K562 (cell line): ENCODE results near the gene SRBD1. TPM values are rescaled to one million over a fixed set of nuclear protein-coding genes. Genes with fewer than 3 reads are reported as not detected.
A peak's percentile ranks its signal among the peaks of the same experiment; 100 is the strongest.

Source experiments
- BACH1 ChIP-seq: fragments of 200-800 bp; sonication (Bioruptor generic); IDR thresholded peaks from 2 replicates; pipeline ENCODE4 v1.6.1; 2016; ENCODE audit warnings: missing genetic modification characterization, missing compliant biosample characterization
- CCAR2 ChIP-seq: fragments of 200-400 bp; formaldehyde crosslinking; IDR thresholded peaks from 2 replicates; pipeline ENCODE4 v1.6.1; 2017; ENCODE audit warnings: mild to moderate bottlenecking, low read depth, low read length
- DLX4 ChIP-seq: fragments of 250-450 bp; sonication (Bioruptor Pico); IDR thresholded peaks from 2 replicates; pipeline ENCODE4 v1.6.1; 2021; ENCODE audit warnings: mild to moderate bottlenecking
- HDAC8 ChIP-seq: fragments of 450-650 bp; IDR thresholded peaks from 2 replicates; pipeline ENCODE4 v1.6.1; 2016; ENCODE audit warnings: mild to moderate bottlenecking, missing genetic modification characterization, moderate library complexity, missing compliant biosample characterization
- KAT2B ChIP-seq: IDR thresholded peaks from one replicate; pipeline ENCODE4 v1.6.1; 2012; ENCODE audit warnings: low read depth, mild to moderate bottlenecking, control low read depth, inconsistent platforms, low read length, moderate library complexity
- KDM4B ChIP-seq, 2 experiments: fragments of 450-650 bp in 1 of 2; sonication (generic) in 1 of 2; IDR thresholded peaks; 2 replicates each; pipeline ENCODE4 v1.6.1; 2016 to 2017; ENCODE audit warnings: borderline replicate concordance in 2 of 2, antibody characterized with exemption in 1 of 2, low read depth in 1 of 2, mild to moderate bottlenecking in 1 of 2
- KHSRP ChIP-seq: fragments of 450-650 bp; IDR thresholded peaks from 2 replicates; pipeline ENCODE4 v1.6.1; 2017
- MNT ChIP-seq, 2 experiments: fragments of 450-650 bp; conservative IDR thresholded peaks; 2 replicates each; pipeline ENCODE4 v1.6.1; 2017; ENCODE audit warnings: mild to moderate bottlenecking in 2 of 2, moderate library complexity in 2 of 2
- NKRF ChIP-seq: fragments of 450-650 bp; IDR thresholded peaks from 2 replicates; pipeline ENCODE4 v1.6.1; 2016; ENCODE audit warnings: borderline replicate concordance
- PHF21A ChIP-seq: fragments of 450-650 bp; IDR thresholded peaks from 2 replicates; pipeline ENCODE4 v1.6.1; 2017; ENCODE audit warnings: low read depth, borderline replicate concordance
- POLR2AphosphoS2 ChIP-seq: IDR thresholded peaks from 2 replicates; pipeline ENCODE4 v1.6.1; 2012; ENCODE audit warnings: low read length, improper control_type of control experiment
- ZNF512 ChIP-seq: IDR thresholded peaks from 2 replicates; pipeline ENCODE4 v1.6.1; 2016; ENCODE audit warnings: missing genetic modification characterization, missing compliant biosample characterization
- polyA plus RNA-seq, 8 experiments: library from polyadenylated mRNA; depleted of rRNA in 4 of 8; stranded (reverse) in 5 of 8; unstranded in 3 of 8; fragments of >200 nt; fragmentation: Nextera tagmentation in 2 of 8; fragmentation: Illumina TruSeq in 1 of 8; extraction: Ambion mirVana in 2 of 8; extraction: Trizol in 1 of 8; gene quantifications; 2 replicates each; pipeline versions ENCODE4 v1.2.1 to v1.2.3, GENCODE V29; 2011 to 2014; ENCODE audit warnings: inconsistent platforms in 1 of 8, missing spikeins in 1 of 8
- total RNA-seq, 7 experiments: library from RNA; depleted of rRNA in 6 of 7; stranded (reverse); fragments of >200 nt in 6 of 7; fragmentation: Illumina TruSeq in 2 of 7; extraction: Trizol in 2 of 7; gene quantifications; 2 replicates each; pipeline versions ENCODE4 v1.2.1 to v1.2.3, GENCODE V29; 2011 to 2021; ENCODE audit warnings: low replicate concordance in 1 of 7
- TF ChIP-seq, protein P1 (sequence below), 2 experiments: fragments of 450-650 bp in 1 of 2; sonication (generic) in 1 of 2; formaldehyde crosslinking; conservative IDR thresholded peaks; 2 replicates each; pipeline versions ENCODE4 v1.4.0 to v1.8.1; 2020 to 2022; ENCODE audit warnings: mild to moderate bottlenecking in 1 of 2, missing genetic modification reagents in 1 of 2
- TF ChIP-seq, protein P2 (sequence below): fragments of 250-450 bp; sonication (Bioruptor Pico); IDR thresholded peaks from 2 replicates; pipeline ENCODE4 v1.4.0; 2020; ENCODE audit warnings: mild to moderate bottlenecking, moderate library complexity
- TF ChIP-seq, protein P3 (sequence below): fragments of 250-450 bp; sonication (Bioruptor Pico); IDR thresholded peaks from 2 replicates; pipeline ENCODE4 v1.4.0; 2020; ENCODE audit warnings: mild to moderate bottlenecking

Gene SRBD1
- total and polyA plus RNA-seq, 9 of the 15 experiments (the other 6 are each of a cell fraction or from before 2014, with no cell fraction given) = 6.9 to 23.2 (median 14.7) TPM

DNA sequence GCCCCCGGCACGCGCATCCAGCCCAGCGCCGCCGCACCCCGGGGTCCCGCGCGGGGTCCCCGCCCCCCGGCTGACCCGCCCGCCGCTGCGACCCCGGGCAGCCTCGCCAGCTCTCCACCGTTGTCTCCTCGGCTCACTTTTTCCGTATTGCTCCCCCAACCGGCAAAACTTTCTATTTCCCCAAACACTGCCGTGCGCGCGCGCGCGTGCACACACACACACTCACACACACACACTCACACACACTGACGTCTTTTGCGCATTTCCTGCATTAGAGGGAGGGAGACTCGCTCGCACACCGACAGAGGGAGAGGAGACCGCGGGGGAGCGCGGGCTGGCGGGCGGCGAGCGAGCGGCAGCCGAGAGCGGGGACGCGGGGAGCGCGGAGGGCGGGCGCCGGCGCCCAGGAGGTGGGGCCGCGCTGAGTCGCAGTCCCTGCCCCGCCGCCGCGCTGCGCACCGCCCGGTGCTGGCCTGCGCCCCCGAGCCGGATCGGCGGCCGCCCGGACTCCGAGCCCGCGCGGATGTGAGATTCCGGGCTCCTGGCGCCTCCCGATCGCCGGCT is 39.9 kb upstream of the SRBD1 start (continued):
- TF ChIP-seq, protein P1, sequence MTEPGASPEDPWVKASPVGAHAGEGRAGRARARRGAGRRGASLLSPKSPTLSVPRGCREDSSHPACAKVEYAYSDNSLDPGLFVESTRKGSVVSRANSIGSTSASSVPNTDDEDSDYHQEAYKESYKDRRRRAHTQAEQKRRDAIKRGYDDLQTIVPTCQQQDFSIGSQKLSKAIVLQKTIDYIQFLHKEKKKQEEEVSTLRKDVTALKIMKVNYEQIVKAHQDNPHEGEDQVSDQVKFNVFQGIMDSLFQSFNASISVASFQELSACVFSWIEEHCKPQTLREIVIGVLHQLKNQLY (CRISPR knock-in tag; conservative IDR thresholded peaks at IDR 0.05) = no peak
- TF ChIP-seq KDM4B (IDR thresholded peaks at IDR 0.05; ENCODE audit: borderline replicate concordance in 2 of 2, low read depth in 1 of 2) = no peak
- TF ChIP-seq HDAC8 (tag) = 0 out of 2 replicates have a peak, but pooled peaks have one; percentile 31
- TF ChIP-seq CCAR2 = no peak
- no peak for TF ChIP-seq ZNF512 (tag)
- TF ChIP-seq DLX4 = no peak
- no peak for TF ChIP-seq KAT2B
- peak in 1 of 2 experiments; percentile 75; a peak in 3 of 4 replicates for TF ChIP-seq MNT (conservative IDR thresholded peaks at IDR 0.05)
- TF ChIP-seq KHSRP = no peak
- TF ChIP-seq, protein P2, sequence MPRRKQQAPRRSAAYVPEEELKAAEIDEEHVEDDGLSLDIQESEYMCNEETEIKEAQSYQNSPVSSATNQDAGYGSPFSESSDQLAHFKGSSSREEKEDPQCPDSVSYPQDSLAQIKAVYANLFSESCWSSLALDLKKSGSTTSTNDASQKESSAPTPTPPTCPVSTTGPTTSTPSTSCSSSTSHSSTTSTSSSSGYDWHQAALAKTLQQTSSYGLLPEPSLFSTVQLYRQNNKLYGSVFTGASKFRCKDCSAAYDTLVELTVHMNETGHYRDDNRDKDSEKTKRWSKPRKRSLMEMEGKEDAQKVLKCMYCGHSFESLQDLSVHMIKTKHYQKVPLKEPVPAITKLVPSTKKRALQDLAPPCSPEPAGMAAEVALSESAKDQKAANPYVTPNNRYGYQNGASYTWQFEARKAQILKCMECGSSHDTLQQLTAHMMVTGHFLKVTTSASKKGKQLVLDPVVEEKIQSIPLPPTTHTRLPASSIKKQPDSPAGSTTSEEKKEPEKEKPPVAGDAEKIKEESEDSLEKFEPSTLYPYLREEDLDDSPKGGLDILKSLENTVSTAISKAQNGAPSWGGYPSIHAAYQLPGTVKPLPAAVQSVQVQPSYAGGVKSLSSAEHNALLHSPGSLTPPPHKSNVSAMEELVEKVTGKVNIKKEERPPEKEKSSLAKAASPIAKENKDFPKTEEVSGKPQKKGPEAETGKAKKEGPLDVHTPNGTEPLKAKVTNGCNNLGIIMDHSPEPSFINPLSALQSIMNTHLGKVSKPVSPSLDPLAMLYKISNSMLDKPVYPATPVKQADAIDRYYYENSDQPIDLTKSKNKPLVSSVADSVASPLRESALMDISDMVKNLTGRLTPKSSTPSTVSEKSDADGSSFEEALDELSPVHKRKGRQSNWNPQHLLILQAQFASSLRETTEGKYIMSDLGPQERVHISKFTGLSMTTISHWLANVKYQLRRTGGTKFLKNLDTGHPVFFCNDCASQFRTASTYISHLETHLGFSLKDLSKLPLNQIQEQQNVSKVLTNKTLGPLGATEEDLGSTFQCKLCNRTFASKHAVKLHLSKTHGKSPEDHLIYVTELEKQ (CRISPR knock-in tag) = no peak
- peak; percentile 91; the same call in 1 of the 2 replicates for TF ChIP-seq PHF21A
- TF ChIP-seq, protein P3, sequence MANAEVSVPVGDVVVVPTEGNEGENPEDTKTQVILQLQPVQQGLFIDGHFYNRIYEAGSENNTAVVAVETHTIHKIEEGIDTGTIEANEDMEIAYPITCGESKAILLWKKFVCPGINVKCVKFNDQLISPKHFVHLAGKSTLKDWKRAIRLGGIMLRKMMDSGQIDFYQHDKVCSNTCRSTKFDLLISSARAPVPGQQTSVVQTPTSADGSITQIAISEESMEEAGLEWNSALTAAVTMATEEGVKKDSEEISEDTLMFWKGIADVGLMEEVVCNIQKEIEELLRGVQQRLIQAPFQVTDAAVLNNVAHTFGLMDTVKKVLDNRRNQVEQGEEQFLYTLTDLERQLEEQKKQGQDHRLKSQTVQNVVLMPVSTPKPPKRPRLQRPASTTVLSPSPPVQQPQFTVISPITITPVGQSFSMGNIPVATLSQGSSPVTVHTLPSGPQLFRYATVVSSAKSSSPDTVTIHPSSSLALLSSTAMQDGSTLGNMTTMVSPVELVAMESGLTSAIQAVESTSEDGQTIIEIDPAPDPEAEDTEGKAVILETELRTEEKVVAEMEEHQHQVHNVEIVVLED (CRISPR knock-in tag) = peak; percentile 78
- no peak for TF ChIP-seq BACH1
- no peak for TF ChIP-seq POLR2AphosphoS2
- peak; percentile 34; the same call in 1 of the 2 replicates for TF ChIP-seq NKRF
